Myocyte (in vitro differentiated cells): Measurements from ENCODE around the gene PDZD2. TPM values are rescaled to one million over a fixed set of nuclear protein-coding genes. Genes with fewer than 3 reads are reported as not detected.
"Not testable (repeated sequence)": the region's sequence is repeated elsewhere in the genome, so short reads cannot be mapped to it uniquely, and the experiment has no call there.

Experiments
- DNase-seq: peaks from one replicate; pipeline ENCODE4 v3.0.0-alpha.2; 2012; ENCODE audit warnings: low read depth
- total RNA-seq: library from RNA; depleted of rRNA; stranded (reverse); fragments of >200 nt; gene quantifications from 2 replicates; pipeline ENCODE4 v1.2.3, GENCODE V29; 2014

The PDZD2 gene
- total RNA-seq, 1 donor from 2014 or later: not detected

DNA sequence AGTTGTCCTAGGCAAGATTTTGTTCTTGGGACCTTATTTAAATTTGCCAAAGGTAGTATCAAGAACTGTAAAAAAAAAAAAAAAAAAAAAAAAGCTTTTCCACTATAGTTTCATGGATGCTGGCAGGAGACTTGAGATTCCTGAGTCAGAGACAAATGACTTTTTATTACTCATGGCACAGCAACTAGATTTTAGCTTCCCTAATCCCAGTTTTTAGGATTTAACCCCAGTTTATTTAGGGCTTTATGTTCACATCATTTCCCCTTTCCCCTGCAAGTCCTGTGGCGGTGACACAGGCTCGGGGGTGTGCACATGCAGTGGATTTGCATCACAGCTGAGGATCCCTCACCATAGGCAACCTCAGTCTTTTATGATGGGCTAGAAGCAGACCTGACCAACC lies 390.3 kb downstream of the PDZD2 start:
- no peak for DNase-seq

DNA sequence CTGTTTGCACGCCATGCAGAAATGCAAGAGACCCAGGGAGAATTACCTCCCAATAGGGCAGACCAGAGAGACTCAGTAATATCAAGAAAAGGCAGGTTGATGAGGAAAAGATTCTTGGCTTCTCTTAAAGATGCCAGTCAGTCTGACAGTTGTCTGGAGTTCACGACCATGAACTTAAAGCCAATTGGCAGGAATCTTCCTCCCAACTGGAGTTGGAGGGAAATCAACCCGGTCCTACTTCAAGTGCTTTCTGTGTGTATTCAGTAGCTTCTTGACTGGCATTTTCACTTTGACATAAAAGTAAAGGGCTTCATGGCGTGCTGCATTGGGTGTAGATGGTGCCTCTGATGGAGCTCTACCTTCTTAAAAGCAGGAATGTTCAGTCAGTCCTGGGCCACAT lies 390.9 kb downstream of the PDZD2 start:
- DNase-seq: no peak

DNA sequence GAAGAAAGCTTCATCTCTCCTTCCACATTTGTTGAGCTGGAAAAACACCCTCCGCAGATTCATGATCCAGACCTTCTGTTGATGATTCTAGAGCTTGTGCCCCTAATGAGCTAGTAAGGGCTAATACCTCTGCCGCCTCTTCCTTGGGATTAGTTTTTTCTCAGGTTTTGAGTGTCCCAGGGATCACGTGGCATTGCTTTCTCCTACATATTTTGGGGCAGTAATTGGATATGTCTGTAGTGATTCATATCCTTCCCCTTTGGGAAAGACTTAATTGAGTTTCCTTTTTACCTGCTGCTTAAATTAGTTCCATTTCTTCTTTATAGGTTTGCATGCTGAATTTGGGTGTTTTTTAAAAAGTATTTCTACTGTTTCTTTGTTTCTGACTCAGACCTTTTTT lies 391.3 kb downstream of the PDZD2 start:
- DNase-seq: no peak

DNA sequence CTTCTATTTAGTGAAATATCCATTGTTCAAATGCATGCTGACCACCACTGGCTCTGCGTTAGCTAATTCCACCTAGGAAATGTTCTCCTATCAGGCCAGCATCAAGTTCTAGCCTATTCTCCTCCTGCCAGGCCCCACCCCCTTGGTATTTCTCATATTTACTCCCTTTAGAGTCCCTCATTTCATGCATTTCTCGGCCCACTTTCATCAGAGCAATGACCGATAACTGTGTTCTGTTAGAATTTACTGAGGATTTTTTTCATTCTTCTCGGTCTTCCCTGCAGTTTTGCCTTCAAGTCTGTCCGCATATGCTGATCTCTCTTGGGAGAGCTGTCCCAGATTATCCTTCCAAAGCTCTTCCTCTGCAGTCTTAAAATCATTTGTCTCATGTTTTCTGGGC lies 391.8 kb downstream of the PDZD2 start:
- no peak for DNase-seq

DNA sequence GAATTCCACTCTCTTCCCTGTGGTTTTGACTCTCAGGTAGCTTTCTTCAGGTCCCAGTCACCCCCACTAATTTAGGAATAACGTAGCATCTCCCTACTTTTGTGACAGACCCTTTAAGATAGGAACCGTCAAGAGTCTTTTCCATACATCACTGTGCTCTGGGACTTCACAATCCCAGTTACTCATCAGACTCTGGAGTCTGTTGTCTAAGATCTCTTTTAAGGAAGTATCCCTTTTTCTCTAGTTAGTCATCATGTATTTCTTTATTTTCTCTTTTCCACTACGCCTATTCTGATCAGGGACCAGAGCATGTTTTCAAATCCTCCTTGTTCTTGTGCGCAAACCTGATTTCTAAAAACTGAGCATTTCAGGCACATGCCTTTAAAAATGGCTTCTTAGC lies 392.2 kb downstream of the PDZD2 start:
- DNase-seq: no peak

DNA sequence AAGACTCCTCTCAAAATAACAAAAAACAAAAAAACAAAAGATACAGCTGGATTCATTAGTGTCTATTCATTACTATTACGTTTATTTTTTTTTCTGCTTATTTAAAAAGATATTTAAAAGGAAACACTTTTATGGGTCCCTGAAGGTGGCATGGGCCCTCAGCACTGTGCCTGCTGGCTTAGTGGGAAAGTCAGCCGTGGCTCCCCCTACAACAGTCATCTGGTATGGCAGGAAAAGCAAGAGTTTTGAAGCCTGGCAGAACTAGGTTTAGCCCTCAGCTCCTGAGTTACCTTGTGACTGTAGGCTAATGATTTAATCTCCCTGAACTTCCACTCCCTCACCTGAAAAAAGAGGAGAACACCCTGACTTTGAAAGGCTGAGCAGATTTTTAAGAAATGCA lies 399.6 kb downstream of the PDZD2 start:
- DNase-seq: no peak

DNA sequence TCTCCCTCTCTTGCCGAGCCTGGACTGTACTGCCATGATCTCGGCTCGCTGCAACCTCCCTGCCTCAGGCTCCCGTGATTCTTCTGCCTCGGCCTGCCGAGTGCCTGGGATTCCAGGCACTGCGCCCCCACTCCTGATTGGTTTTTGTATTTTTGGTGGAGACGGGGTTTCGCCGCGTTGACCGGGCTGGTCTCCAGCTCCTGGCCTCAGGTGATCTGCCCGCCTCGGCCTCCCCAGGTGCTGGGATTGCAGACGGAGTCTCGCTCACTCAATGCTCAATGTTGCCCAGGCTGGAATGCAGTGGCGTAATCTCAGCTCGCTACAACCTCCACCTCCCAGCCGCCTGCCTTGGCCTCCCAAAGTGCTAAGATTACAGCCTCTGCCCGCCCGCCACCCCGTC lies 400.2 kb downstream of the PDZD2 start:
- not testable (repeated sequence) for DNase-seq

DNA sequence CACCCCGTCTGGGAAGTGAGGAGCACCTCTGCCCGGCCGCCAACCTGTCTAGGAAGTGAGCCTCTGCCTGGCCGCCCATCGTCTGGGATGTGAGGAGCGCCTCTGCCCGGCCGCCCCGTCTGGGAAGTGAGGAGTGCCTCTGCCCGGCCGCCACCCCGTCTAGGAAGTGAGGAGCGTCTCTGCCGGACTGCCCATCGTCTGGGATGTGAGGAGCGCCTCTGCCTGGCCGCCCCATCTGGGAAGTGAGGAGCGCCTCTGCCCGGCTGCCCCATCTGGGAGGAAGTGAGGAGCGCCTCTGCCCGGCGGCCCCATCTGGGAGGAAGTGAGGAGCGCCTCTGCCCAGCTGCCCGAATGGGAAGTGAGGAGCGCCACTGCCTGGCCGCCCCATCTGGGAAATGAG lies 400.7 kb downstream of the PDZD2 start:
- DNase-seq: not testable (repeated sequence)

DNA sequence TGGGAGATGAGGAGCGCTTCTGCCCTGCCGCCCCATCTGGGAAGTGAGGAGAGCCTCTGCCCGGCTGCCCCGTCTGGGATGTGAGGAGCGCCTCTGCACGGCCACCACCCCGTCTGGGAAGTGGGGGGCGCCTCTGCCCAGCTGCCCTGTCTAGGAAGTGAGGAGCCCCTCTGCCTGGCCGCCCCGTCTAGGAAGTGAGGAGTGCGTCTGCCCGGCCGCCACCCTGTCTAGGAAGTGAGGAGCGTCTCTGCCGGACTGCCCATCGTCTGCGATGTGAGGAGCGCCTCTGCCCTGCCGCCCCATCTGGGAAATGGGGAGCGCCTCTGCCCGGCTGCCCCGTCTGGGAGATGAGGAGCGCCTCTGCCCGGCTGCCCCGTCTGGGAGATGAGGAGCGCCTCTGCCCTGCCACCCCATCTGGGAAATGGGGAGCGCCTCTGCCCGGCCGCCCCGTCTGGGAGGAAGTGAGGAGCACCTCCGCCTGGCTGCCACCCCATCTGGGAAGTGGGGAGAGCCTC lies 401.3 kb downstream of the PDZD2 start:
- not testable (repeated sequence) for DNase-seq

DNA sequence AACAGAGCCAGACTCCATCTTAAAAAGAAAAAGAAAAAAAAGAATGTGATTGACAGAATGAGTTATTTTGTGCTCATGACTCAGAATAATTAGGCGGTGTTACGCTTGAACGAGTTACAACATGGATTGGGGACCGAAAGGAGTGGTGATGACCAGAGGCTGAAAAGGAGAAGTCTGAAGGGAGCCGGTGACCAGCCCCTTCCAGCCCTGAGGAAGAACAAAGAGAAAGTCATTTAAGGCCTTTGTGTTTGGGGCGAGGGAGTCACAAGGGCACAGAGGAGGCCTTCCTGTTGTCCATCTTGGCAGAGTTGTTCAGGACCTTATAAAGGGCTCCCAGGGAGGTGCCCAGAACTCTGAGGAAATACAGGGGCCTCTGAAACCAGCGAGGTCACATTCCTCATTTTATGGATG lies 403.6 kb downstream of the PDZD2 start:
- DNase-seq: no peak

DNA sequence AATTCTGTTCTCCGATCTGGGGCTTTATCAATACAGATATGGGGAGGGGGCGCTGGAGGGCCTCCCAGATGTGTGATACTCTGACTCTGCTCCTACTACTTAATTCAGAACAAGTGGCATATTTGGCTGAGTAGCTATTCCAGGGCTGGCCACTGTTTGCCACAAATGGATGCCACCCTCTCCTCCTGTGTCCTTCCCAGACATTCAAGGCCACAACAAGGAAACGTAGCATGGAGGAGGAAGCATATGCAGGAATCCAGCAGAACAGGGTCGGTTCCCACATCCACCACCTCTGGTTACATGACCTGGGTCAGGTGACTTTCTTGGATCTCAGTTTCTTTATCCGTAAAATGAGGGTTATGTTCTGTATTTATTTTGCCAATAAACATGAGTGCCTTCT lies 404.2 kb downstream of the PDZD2 start:
- no peak for DNase-seq

DNA sequence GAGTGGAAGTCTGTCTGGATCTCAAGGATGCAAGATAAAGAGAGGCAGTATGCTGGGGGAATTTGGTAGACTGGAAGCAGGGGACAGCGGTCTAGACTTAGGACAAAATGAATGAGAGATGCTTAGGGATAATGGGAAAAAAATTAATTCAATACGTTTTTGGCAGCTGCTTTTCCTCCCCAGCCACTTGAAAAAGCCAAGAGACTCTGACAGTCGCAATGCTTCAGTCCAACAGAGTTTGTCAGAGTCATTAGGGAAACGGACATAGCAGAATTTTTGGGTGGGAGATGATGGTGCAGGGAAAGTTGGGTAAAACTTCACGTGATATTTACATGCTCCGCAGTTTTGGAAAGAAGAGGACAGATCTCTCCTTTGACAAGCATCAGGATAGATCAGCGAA lies 405.5 kb downstream of the PDZD2 start:
- no peak for DNase-seq

DNA sequence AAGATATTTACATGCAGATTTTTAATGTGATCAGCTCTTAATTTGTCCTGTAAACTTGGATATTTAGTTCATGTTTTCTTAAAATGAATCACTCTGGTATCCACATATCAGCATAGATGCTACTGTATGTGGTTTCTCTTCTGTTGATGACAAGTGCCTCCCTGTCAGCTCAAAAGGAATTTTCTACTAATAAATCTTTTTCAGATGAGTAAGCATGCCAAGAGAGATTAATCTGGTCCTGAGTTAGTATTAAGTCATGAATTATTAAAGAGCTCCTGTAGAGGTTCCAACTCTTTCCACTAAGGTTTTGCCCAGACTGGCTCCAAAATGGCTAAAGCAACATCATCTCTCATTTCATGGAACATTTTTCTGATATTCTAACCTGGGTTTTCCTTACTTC lies 406.0 kb downstream of the PDZD2 start:
- DNase-seq: peak; percentile 29

DNA sequence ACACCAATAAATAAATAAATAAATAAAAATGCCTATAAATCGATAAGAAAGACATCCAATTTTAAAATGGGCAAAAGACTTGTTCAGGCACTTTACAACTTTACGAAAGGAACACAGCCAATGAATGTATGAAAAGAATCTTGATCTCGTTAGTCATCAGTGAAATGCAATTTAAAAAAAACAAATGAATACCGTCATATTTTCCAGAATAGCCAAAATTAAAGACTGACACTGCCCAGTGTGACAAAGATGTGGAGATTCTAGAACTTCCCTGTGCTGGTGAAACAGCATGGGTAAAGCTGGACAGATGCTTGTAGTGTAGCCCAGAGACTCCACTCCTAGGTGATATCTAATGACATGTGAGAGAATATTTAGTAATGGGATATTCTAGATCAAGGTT lies 408.1 kb downstream of the PDZD2 start:
- no peak for DNase-seq

DNA sequence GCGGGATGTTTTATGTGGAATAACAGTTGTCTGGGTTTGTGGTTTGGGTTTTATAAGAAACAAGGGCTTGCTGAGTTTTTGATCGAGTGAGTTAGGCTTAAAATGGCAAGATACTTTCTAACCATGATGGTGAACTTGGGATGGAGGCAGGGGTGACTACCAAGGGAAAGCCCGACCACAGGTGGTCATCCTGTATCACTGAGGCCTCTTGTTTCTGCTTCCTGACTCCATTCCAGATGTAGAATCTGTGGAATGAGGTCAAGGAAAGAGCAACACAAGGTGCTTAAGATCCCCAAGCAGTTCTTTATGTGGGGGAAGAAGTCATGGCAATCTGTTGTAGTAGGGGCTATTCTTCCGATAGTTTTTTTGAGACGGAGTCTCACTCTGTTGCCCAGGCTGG lies 412.9 kb downstream of the PDZD2 start:
- DNase-seq: no peak

DNA sequence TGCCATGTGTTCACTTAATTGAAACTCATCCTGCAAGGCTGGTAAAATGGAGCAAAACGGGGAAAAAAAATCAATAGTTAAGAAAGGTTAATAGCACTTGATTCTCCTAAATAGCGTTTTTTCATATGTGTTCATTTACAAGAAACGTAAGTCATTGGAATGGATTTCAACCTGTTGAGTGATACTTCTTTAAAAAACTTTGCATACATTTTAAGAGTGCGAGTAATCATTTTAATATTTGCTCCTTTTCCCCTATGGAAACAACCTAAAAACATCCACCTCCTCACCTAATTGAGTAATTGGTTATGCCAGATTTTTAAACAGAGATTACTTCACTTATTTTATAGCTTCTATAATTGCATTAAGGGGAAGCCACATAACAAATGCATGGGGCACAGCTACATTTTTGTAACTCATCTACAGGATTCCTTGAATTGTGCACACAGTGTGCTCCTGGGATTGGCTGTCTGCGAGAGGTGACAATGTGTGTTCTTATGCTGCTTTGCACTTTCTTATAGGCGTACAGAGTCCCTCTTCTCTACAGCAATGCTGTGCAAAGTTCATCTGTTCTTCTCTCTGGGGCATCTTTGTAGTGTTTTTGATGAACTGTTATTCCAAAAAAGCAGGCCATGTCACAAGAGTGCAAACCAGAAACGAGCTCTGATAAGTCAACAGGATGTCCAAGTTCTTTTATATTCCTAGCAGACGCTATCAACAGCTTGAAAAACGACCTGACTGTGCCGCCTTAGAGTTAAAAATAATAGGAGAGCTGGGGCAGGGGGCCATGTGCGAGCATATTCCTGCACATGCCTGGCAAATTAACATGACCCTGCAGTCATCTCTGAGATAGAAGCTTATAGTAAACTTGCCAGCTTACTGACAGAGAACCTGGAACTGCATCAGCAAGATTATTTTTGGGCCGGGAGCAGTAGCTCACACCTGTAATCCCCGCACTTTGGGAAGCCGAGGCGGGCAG lies 417.2 kb downstream of the PDZD2 start:
- no peak for DNase-seq

DNA sequence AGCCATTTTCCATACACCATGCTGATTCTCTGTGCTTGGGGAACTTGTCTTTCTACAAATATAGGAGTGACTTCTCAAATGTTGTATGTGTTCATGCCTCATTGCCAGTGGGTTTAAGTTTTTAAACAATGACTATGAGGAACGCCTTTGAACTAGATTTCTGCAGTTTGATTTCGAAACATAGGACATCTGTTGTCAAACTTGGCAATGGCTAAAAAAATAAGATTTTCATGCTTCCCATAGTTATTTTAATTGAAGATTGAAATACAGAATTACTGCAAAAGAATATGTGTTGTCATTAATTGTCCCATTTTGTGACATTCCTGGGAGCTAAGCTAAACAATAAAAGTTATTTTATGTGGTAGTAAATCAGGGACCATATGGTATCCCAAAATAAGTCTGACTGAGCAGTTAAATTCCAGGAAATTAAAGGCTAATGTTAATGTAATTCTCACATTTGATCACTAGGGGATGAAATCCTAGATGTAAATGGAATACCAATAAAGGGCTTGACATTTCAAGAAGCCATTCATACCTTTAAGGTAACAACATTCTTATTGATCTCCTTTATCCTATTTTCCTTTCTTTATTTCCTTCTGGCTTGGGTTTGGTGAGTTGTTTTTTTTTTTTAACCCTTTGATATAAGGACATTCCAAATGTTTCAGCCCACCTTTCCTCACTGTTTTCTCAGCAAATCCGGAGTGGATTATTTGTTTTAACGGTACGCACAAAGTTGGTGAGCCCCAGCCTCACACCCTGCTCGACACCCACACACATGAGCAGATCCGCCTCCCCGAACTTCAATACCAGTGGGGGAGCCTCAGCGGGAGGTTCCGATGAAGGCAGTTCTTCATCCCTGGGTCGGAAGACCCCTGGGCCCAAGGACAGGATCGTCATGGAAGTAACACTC lies 418.5 kb downstream of the PDZD2 start:
- DNase-seq: no peak

DNA sequence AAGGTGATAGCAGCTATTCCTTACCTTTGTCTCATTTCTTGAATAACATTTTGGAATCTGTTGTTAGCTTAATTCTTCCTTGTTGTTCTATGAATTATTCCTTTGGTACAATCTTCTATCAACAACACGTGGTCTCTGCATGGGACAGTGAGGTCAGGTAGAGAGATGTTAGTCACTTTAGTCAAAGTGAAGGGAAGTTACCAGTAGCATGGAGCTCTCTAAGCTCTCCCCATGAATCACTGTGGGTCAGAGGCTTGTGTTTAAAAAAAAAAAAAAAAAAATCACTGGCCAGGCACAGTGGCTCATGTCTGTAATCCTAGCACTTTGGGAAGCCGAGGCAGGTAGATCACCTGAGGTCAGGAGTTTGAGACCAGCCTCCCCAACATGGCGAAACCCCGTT lies 419.2 kb downstream of the PDZD2 start:
- no peak for DNase-seq

DNA sequence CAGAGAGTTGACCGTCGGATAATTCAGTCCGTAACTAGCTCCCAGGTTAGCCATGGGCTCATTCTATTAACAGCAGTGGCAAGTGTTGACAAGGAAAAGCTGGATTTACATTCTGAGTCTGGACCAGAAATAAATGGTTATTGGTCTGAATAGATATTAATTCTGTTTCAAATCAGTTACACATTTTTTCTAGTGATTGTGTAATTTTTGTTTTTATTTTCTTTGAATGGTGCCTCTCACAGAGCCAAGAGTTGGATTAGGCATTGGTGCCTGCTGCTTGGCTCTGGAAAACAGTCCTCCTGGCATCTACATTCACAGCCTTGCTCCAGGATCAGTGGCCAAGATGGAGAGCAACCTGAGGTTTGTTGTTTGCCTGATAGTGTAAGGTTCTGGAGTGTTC lies 420.1 kb downstream of the PDZD2 start:
- DNase-seq: no peak

DNA sequence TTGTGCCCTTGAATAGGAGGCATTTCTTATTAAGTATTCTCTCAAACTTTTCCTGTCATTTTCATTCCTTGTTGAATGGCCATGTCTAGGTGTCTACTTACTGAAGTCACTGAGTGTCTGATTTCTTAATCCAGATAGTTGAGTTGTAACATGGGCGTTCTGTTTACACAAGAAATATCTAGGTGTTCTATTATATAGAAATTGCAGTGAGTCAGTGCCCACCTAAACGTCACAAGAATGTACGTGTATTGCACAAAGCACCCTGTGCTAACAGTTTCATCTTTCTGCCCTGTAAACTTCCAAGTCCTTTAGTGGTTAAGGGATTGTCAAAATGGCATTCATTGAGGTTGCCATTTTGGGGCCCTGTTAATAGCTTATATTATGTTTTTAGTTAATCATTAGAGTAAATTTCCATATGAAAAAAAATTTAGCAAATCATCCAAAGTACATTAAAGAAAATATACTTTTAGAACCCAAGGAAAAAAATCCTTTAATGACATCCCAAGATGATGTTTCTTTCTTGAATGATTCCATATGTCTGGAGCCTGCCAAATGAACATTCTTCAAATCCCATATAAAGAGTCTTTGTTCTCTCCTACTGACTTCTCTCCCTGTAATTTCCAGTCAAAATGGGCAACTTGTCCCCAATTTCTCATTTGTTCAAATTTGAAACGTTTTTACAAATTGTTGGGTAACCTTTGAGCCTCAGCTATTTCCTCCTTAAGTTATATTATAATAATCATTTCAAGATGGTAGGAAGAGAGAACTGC lies 421.0 kb downstream of the PDZD2 start:
- DNase-seq: no peak

DNA sequence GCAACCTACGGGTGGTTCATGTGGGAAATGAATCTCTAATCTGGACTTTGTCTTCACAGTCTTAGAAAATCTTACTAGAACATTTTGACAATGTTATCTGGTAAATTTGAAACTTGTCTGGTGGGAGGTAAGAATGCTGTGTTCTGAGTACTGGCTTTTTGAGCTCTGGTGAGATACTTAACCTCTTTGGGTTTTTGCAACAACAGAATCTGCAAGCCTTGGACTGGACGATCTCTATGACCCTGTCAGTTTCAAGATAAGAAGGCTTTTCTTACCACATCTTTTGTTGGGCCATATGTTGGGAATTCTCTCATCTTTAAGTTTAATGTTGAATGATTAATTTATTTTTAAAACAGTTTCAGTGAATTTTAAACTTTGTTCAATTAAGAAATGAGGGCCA lies 422.3 kb downstream of the PDZD2 start:
- no peak for DNase-seq
